NK-92 treated with Interleukin-12 subunit alpha and Interleukin-12 subunit beta, amount 100 ng/mL, for 24 hours (cell line): Measurements from ENCODE around the gene WDR37.
"Not testable (repeated sequence)": the region's sequence is repeated elsewhere in the genome, so short reads cannot be mapped to it uniquely, and the experiment has no call there.

Experiments
- DNase-seq: peaks from one replicate; lab custom pipeline; 2025; lab: John Stamatoyannopoulos, UW

Gene WDR37

DNA sequence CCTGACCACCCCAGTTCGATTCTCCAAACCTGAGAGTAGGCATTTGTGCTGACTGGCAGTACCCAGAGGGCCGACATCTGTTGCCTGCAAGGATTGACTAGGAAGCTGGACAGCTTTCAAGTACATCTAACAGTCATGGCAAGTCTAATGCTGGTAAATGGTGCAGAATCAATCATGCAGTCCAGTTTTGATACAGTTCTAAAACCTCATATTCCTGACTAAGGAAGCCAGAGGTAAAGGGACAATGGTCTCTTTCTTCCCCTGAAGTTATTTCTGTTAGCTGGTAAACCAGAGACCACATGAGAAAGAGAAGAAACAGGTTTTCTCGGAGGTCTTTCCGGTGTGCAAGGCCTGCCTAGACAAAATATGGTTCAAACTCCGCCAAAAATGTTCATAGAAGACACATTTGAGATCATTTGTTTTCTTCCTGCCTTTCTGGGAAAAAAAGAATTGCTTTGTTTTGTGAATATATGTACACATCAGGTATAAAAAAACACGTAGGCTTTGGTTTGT, 97.1 kb downstream of the WDR37 start:
- DNase-seq = no peak

DNA sequence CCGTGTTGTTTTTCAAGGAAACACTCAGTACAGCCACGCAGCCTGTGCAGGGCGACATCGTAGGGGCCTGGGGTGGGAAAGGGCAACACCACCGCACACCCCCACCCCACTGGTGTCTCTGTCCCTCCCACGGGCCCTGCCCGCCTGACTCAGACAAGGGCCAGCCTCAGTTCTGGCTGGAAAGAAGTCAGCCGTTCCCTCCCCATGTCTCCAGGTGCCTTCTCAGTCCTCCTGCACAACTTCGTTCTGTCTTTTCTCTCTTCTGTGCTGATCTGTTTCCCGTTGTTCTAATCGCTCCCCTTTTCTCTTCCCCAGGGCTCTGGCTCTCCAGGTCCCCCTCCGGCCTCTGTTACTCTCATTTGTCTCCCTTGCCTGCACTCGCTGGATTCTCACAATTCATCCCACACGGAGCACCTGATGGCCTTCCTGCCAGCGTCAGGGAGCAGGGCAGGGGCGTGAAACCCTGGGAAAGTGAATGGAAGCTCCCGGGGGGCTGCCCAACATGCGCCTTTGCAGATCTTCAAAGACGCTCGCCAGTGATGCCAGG, 97.7 kb downstream of the WDR37 start:
- DNase-seq = no peak

DNA sequence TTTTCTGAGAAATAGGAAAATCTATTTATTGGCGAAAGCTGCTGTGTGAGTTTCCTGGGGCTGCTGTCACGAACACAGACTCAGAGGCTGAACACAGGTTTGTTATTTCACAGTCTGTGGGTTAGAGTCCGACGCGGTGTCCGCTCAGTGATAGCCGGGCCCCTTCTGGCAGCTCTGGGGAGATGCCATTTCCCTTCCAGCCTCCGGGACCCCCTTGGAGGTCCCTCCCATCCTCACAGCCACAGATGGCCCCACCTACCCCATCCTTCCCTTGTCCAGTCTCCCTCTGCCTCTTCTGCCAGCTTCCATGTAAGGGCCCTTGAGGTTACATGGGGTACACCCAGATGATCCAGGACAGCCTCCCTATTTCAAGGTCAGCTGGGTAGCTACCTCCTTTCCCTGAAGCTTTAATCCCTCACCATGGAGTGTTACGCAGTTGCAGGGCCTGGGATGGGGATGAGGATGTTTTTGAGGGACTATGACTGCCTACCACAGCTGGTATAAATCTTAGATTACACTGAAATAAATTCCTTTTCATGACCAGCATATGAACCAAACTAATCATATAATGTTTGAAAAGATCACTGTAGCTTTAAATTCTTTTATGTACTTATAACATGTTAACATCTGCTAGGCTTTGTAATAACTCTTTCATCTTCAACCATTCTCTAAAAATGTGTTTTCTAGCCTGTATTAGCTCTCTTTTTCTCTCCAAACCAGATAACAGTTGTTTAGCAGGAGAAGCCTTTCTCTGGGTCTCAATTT, 98.5 kb downstream of the WDR37 start:
- no peak for DNase-seq

DNA sequence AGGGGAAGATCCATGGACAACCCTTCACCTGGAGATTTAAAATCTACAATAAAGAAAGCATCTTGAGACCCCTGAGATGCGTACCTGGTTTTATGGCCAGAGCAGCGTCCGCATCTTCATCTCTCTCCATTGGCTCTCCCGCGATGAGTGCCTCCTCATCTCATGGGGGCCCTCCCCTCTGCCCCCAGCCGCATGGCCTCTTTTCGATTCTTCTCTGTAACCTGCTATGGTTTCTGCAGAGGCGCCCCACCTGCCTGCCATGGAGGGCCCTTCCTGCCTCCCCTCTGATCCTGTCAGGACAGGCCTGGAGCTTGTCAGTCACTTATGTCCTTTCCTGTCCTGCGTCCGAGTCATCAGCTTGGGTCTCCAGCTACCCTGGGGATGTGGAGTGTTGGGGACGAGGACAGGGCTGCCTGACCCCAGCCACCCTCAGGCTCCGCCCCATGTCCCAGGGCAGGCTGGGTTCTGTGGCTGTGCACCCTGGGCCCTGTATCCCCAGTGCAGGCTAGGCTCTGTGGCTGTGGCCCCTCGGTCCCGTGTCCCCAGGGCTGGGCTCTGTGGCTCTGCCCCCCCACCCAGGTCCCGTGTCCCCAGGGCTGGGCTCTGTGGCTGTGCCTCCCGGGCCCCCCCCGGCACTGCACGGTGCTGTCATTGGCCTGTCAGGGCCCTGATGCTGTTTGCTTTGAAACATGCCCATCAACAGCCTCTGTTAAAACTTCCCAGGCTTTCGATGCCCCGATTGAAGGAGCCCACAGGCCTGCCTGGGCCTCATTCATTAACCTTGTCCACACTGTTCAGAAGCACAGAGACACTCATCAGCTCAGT, 99.8 kb downstream of the WDR37 start:
- DNase-seq = no peak

DNA sequence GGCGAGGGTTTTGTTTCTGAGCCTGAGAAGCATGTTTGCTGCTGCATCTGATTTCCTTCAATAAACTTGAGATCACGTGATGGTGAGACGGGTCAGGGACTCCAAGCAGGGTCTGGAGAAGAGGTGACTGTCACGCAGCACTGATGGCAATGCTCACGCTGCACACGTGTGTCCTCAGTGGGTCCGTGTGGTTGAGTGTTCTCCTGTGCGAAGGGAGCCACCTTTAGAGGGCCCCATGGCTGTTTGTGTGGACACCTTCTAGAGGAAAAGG, 100.4 kb downstream of the WDR37 start:
- DNase-seq = no peak

DNA sequence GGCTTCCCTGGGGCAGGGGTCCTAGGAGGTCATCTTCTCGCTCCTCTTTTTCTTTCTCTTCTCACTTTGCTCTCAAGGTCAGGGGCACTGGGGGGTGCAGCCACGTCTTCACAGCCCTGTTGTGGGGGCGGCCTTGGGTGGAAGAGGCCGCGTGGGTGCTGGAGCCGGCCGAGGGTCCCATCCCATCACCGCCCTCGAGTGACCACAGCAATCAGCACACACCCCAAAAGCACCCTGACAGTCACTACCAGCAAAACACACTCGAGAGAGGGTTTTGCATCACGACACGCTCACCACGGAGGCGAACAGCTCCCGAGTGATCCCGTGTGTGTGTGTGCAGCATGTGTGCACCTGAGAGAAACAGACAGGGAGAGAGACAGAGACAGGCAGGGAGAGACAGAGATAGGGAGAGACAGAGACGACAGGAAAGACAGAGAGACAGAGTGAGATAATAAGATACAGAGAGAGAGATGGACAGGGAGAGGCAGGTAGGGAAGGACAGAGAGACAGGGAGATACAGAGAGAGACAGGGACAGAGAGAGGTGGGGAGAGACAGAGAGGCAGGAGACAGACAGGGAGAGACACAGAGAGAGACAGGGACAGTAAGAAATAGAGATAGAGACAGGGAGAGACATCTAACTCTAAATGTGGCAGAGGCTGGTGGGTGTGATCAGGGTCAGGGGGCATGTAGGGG, 100.9 kb downstream of the WDR37 start:
- DNase-seq = no peak

DNA sequence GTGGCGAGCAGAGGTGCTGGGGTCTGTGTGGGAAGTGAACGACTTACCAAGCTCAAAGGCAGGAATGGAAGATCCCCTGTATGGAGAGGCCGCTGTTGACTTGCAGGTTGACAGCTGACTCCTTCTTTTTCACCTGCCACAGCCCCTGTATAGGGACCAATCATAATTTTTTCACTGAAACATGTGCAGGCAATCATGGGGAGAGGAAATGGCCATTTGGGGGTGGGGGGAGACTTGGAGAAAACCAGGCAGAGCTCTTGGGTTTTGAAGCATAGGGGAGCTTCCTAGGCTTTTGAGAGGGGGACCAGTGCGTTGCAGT, 101.4 kb downstream of the WDR37 start:
- DNase-seq = no peak

DNA sequence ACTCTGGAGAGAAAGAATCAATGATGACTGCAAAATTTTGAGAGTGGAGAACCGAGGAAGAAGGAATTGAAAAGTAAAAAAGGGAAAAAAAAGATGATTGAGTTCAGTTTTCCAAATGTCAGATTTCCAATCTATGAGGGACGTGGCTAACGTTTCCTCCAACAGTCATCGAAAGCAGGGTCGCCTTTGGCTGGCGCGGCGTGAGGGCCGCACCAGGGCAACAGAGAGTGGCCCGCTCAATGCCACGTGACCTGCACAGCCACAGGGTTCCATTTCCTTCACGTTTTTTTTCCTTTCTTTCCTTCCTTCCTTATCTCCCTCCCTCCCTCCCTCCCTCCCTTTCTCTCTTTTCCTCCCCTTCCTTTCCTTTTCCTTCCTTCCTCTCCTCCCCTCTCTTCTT, 101.9 kb downstream of the WDR37 start:
- DNase-seq = no peak

DNA sequence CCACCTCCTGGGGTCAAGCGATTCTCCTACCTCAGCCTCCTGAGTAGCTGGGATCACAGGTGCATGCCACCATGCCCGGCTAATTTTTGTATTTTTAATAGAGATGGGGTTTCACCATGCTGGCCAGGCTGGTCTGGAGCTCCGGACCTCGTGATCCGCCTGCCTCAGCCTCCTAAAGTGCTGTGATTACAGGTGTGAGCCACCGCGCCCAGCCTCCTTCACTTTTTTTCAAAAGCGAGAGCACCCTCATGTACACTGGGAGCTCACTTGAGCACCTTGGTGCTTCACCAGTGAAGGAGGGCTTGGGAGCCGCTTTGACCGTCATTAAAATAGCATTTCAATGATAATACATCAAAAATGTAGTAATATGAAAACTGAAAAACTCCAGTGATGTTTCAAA, 102.4 kb downstream of the WDR37 start:
- DNase-seq = not testable (repeated sequence)

DNA sequence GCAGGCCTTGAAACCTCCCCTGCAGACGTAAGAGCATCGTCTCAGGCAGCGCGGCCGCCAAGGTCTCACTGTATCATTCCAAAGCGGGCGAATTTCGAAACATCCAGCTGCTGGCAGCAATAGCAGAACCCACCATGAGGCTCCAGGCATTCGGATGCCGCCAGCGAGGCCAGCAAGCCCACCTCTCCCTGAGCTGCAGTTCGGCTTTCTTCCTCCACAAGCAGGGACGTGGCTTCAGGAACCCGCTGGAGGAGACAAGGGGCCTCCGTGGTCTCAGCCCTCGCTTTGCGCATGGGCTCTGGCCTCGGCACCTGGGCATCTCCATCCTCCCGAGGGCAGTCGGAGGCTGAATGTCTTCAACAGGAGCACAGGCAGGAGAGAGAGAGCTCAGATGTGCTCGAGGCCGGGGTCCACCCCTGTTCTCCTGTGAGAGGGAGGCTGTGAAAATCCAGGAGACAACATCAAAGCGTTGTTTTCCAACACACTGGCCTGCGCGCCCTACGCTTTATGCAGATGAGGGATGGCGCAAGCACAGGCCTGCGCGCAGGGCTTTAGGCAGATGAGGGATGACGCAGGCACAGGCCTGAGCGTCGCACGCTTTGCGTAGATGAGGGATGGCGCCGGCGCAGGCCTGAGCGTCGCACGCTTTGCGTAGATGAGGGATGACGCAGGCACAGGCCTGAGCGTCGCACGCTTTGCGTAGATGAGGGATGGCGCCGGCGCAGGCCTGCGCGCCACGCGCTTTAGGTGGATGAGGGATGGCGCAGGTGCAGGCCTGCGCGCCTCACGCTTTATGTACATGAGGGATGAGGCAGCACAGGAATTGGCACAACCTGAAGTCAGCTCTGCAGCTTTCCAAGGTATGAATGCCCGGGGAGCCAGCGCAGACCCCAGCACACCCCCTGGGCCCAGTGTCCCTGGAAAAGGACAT, 103.2 kb downstream of the WDR37 start:
- DNase-seq = no peak

DNA sequence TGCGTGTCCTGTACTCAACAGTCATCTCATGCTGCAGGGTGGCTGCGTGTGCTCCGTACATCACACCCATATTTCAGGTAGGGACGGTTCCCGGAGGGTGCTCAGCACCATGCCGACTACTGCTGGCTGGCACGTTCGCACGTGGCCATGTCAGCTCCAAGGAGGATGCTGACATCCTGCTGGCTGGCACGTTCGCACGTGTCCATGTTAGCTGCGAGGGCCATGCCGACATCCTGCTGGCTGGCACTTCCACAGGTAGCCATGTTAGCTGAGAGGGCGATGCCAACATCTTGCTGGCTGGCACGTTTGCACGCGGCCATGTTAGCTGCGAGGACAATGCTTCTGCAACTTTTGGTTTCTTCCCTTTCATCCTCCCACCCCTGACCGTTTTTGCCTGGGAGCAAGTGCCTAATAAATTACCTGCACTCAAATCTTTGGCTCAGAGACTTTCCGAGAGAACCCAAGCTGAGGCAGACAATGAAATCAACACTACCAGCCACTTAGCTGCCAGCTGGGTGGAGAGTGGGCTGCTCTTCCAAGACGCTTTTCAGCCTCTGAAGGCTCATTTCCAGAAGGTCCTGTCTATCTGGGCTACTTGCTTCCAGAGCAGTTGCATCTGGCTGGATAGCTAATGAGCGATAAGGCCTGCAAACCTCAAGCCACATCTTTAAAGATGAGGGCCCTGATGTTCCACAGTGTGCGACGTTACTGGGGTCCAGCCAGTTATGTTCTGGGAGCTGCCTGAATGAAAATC, 104.6 kb downstream of the WDR37 start:
- DNase-seq = no peak

DNA sequence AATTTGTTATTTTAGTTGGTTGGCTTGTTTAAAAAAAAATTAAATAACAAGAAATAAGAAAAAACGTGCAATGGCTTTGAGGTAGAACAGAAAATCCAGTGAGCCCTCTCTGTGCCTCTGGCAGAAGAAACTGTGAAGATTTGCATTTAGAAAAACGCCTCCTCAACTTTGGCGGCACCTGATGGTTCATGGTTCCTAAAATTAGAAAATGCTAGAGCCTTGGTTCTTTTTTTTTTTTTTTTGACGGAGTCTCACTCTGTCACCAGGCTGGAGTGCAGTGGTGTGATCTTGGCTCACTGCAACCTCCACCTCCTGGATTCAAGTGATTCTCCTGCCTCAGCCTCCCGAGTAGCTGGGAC, 105.1 kb downstream of the WDR37 start:
- not testable (repeated sequence) for DNase-seq

DNA sequence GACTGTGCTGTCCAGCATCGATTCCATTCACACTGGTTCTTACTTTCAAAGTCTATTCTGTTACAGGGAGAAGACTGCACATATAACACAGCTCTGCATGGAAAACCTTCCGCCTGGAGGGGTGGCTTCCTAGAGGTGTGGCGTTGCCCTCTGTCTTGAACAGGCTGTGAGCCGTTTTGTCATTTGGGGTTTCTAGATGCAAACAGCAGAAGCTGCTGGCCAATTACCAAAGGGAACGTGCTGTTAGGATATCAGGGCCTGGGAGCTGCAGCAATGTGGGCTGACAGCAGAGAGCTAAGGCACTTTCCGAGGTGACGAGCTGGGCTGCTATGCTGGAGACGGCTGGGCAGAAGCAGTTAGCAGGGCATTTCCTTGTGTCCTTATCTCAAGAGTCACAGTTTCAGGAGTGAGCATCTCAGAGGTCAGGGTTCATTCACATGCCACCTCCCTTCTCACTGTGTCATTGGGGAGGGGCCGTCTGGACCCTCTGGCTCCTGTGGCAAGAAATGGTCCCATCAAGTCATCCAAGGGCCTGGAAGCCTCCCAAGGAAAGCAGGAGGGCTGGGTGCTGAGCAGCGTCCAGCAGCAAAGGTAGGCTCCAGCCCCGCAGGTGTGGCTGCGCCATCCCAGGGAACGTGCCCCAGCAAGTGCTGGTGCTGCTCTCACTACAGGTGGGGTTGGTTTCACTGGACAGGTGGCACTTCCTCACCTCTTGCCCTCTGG, 106.5 kb downstream of the WDR37 start:
- DNase-seq = no peak

DNA sequence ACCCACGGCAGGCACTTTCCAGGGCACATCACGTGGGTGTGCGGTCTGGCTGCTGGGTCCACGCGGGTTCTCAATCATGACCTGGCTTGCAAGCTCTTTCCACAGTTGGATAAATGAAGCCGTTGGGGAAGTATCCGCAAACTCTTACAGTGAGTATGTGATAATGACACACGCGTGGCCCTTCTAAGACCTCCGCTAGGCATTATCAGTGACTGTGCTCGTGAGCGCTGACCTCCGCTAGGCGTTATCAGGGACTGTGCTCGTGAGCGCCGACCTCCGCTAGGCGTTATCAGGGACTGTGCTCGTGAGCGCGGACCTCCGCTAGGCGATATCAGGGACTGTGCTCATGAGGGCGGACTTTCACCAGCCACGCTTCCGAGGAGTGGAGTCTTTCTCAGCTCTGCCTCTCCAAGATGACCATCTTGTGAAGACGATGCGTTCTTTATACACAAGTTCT, 107.0 kb downstream of the WDR37 start:
- no peak for DNase-seq

DNA sequence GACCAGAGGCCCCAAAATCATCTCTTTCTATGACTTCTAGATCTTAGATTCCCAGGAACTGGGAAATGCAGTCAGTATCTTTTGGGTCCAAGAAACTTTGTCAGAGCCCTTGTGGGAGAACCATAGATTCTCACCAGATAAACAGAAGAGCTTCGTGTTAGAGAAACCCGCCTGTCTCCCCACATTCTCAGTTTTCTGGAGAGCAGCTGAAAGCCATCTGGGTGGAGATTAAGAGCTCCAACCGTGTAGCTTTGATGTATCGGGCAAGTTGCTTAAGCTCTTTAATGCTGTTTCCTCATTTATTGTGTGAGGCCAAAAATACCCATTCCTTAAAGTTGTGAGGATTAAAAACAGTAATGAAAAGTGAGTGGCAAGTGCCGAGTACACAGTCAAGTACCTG, 107.6 kb downstream of the WDR37 start:
- no peak for DNase-seq

DNA sequence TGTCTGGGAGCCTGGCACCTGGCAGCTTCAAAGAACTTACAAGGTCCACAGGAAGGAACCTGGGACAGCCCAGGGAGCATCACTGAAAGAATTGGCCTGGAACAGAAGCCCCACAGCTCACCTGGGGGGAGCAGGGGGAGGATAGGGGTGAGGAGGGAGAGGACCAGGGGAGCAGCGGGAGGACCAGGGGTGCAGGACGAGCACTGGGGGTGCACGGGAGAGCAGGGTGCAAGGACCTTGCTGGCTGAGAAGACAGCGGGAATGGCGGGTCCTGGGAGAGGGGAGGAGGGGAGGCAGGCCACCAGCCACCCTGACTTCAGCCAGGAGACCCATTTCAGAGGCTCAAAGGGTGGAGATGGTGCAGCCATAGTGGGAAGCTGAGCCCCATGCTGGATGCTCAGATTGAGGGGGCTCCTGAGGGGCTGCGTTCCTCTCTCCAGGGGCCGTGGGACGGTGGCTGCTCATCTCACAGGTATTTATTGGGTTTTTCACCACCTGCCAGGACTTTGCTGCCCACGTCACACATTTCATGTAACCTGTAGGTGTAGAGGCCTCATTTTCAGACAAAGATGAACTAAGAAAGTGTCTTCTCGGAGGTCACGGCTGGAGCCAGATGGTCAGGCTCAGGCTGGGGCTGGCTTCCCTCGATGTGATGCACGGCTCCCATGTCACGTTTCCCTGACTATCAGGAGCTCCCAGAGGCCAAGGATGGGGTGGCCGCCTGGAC, 110.1 kb downstream of the WDR37 start:
- no peak for DNase-seq

DNA sequence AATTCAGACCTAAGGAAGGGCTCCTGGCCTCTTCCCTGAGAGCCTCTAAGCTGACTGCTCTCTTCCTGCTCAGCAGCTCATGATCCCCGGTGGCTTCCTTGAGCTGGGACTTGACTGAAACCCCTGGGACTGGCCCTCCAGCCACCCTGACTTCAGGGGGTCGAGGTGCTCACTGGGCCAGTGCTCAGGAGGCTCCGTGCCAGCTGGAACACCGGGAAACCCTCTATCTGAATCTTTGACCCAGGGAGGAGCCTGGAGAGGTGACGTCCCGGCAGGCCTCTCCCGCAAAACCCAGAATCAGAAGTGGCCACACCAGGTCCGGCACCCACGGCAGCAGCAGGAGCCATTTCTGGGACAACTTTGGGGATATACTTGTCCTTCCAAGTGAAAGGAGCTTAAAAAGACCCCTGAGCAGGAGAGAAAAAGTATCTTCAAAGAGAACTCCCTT, 110.7 kb downstream of the WDR37 start:
- no peak for DNase-seq

DNA sequence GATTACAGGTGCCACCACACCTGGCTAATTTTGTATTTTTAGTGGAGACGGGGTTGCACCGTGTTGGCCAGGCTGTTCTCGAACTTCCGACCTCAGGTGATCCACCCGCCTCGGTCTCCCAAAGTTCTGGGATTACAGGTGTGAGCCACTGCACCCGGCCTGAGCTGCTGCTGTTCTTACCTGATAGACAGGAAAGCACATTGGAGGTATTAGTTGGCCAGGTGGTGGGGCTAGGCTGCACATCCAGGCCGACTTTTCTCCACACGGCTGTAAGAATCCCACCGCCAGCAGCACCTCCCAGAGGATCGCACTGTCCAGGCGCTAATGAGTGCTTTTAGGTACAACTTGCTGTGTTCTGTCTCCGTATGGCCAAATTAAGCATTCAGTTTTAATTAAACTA, 112.6 kb downstream of the WDR37 start:
- no peak for DNase-seq

DNA sequence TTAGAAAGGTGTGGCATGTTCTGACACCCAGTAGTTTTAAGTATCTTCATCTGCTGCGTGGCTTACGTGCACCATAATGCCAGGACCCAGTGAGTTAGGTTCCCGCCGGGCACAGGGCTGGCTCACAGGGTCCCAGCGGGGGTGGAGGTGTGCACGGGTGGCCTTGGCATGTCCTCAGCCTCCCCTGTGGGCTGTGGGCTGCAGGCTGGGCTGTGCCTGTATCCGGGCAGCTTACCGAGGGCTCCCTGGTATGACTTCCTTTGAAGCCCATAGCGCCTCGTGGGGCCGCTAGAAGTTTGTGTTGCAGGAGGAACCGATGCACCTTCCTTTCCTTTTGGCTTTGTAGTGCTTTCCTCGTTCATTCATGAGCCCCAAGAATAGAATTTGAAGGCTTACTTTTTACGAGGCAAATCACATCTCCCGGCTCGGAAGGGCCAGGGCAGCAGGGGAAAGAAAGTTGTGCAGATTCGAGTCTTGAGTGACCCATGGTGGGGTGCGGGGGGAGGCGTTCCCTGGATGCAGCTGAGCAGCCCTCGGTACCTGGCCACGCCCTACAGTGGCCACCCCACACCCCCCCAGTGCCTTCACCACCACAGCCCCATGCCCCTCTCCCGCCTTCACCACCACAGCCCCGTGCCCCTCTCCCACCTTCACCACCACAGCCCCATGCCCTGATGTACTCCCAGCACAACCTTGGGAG, 113.2 kb downstream of the WDR37 start:
- no peak for DNase-seq
